WTC11 (cell line): ENCODE data around the gene DROSHA.

Experiments used
- ATF2 ChIP-seq: sonication (generic); formaldehyde crosslinking; IDR thresholded peaks from 2 replicates; pipeline ENCODE4 v1.8.1; 2022; ENCODE audit warnings: low read depth, missing genetic modification reagents, borderline replicate concordance
- CTCF ChIP-seq: fragments of 200-600 bp; IDR thresholded peaks from 2 replicates; pipeline ENCODE4 v1.8.0; 2022; ENCODE audit warnings: antibody characterized with exemption
- E2F1 ChIP-seq: sonication (generic); formaldehyde crosslinking; IDR thresholded peaks from 2 replicates; pipeline ENCODE4 v1.8.0; 2022; ENCODE audit warnings: mild to moderate bottlenecking, missing genetic modification reagents
- E2F4 ChIP-seq: sonication (generic); formaldehyde crosslinking; IDR thresholded peaks from 2 replicates; pipeline ENCODE4 v1.8.1; 2022; ENCODE audit warnings: low read depth, mild to moderate bottlenecking, moderate library complexity, missing genetic modification reagents, borderline replicate concordance
- ETV6 ChIP-seq: sonication (generic); formaldehyde crosslinking; IDR thresholded peaks from 2 replicates; pipeline ENCODE4 v1.8.1; 2022; ENCODE audit warnings: mild to moderate bottlenecking, missing genetic modification reagents
- IRF2 ChIP-seq: sonication (generic); formaldehyde crosslinking; IDR thresholded peaks from 2 replicates; pipeline ENCODE4 v1.8.0; 2022; ENCODE audit warnings: low read depth, missing genetic modification reagents, borderline replicate concordance
- NR1H2 ChIP-seq: sonication (generic); formaldehyde crosslinking; IDR thresholded peaks from 2 replicates; pipeline ENCODE4 v1.9.0; 2021; ENCODE audit warnings: mild to moderate bottlenecking, moderate library complexity, missing genetic modification reagents
- NR3C1 ChIP-seq: sonication (generic); formaldehyde crosslinking; conservative IDR thresholded peaks from 2 replicates; pipeline ENCODE4 v1.8.1; 2023; ENCODE audit warnings: low read depth, mild to moderate bottlenecking, missing genetic modification reagents
- TEAD1 ChIP-seq: sonication (generic); formaldehyde crosslinking; IDR thresholded peaks from 2 replicates; pipeline ENCODE4 v1.8.0; 2022; ENCODE audit warnings: mild to moderate bottlenecking, missing genetic modification reagents
- ZNF416 ChIP-seq: fragments of 250-450 bp; sonication (Bioruptor Pico); IDR thresholded peaks from 2 replicates; pipeline ENCODE4 v1.9.0; 2021; ENCODE audit warnings: mild to moderate bottlenecking, inconsistent platforms
- TF ChIP-seq, protein P1 (sequence below): sonication (generic); formaldehyde crosslinking; IDR thresholded peaks from 2 replicates; pipeline ENCODE4 v1.8.1; 2023; ENCODE audit warnings: mild to moderate bottlenecking, missing genetic modification reagents
- TF ChIP-seq, protein P2 (sequence below): sonication (generic); formaldehyde crosslinking; IDR thresholded peaks from 2 replicates; pipeline ENCODE4 v1.8.0; 2022; ENCODE audit warnings: mild to moderate bottlenecking, missing genetic modification reagents
- TF ChIP-seq, protein P3 (sequence below): sonication (generic); formaldehyde crosslinking; IDR thresholded peaks from 2 replicates; pipeline ENCODE4 v1.8.1; 2023; ENCODE audit warnings: mild to moderate bottlenecking, missing genetic modification reagents, moderate library complexity
- TF ChIP-seq, protein P4 (sequence below): sonication (generic); formaldehyde crosslinking; IDR thresholded peaks from 2 replicates; pipeline ENCODE4 v1.8.1; 2023; ENCODE audit warnings: mild to moderate bottlenecking, missing genetic modification reagents, moderate library complexity

GRCh38 chr5:31551878-31552277 lies 20.0 kb upstream of the DROSHA start:
- no peak for TF ChIP-seq IRF2 (CRISPR knock-in tag)
- no peak for TF ChIP-seq CTCF
- TF ChIP-seq, protein P1, sequence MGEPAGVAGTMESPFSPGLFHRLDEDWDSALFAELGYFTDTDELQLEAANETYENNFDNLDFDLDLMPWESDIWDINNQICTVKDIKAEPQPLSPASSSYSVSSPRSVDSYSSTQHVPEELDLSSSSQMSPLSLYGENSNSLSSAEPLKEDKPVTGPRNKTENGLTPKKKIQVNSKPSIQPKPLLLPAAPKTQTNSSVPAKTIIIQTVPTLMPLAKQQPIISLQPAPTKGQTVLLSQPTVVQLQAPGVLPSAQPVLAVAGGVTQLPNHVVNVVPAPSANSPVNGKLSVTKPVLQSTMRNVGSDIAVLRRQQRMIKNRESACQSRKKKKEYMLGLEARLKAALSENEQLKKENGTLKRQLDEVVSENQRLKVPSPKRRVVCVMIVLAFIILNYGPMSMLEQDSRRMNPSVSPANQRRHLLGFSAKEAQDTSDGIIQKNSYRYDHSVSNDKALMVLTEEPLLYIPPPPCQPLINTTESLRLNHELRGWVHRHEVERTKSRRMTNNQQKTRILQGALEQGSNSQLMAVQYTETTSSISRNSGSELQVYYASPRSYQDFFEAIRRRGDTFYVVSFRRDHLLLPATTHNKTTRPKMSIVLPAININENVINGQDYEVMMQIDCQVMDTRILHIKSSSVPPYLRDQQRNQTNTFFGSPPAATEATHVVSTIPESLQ (CRISPR knock-in tag): no peak
- TF ChIP-seq, protein P2, sequence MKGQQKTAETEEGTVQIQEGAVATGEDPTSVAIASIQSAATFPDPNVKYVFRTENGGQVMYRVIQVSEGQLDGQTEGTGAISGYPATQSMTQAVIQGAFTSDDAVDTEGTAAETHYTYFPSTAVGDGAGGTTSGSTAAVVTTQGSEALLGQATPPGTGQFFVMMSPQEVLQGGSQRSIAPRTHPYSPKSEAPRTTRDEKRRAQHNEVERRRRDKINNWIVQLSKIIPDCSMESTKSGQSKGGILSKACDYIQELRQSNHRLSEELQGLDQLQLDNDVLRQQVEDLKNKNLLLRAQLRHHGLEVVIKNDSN: no peak
- no peak for TF ChIP-seq ZNF416 (CRISPR knock-in tag)
- no peak for TF ChIP-seq E2F1 (CRISPR knock-in tag)
- TF ChIP-seq NR3C1 (CRISPR knock-in tag): no peak
- TF ChIP-seq E2F4: no peak
- no peak for TF ChIP-seq TEAD1 (CRISPR knock-in tag)
- TF ChIP-seq, protein P3, sequence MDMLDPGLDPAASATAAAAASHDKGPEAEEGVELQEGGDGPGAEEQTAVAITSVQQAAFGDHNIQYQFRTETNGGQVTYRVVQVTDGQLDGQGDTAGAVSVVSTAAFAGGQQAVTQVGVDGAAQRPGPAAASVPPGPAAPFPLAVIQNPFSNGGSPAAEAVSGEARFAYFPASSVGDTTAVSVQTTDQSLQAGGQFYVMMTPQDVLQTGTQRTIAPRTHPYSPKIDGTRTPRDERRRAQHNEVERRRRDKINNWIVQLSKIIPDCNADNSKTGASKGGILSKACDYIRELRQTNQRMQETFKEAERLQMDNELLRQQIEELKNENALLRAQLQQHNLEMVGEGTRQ (CRISPR knock-in tag): no peak
- TF ChIP-seq, protein P4, sequence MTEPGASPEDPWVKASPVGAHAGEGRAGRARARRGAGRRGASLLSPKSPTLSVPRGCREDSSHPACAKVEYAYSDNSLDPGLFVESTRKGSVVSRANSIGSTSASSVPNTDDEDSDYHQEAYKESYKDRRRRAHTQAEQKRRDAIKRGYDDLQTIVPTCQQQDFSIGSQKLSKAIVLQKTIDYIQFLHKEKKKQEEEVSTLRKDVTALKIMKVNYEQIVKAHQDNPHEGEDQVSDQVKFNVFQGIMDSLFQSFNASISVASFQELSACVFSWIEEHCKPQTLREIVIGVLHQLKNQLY: no peak
- no peak for TF ChIP-seq ETV6 (CRISPR knock-in tag)
- TF ChIP-seq NR1H2: no peak
- no peak for TF ChIP-seq ATF2 (CRISPR knock-in tag)
